GM12865 (cell line): Measurements from ENCODE around the gene IGSF23.
A peak's percentile ranks its signal among the peaks of the same experiment; 100 is the strongest.

ENCODE experiments used
- DNase-seq: peaks from one replicate; pipeline ENCODE4 v3.0.0; 2010; ENCODE audit warnings: low read depth
- H3K4me3 ChIP-seq: 2 replicates; pipeline ENCODE4 v1.5.1; 2011; ENCODE audit warnings: mild to moderate bottlenecking, low read depth, low read length, control low read depth
- CTCF ChIP-seq: IDR thresholded peaks from 2 replicates; pipeline ENCODE4 v1.5.1; 2011; ENCODE audit warnings: low read length, control low read depth, low read depth, inconsistent platforms; ENCODE audit not compliant: insufficient read depth; ENCODE audit errors: missing control alignments

IGSF23 gene

GRCh38 chr19:44577566-44577874, 35.8 kb upstream of the IGSF23 start:
- no peak for DNase-seq
- no peak for TF ChIP-seq CTCF
- no peak overlapping the region for H3K4me3 ChIP-seq

- no peak overlapping the region for H3K4me3 ChIP-seq
- DNase-seq, result no peak
- no peak for TF ChIP-seq CTCF
These were observed 33.5 kb upstream of the IGSF23 start for GRCh38 chr19:44579663-44580365.

GRCh38 chr19:44580366-44580895, 32.9 kb upstream of the IGSF23 start:
- no peak for DNase-seq
- no peak overlapping the region for H3K4me3 ChIP-seq
- no peak for TF ChIP-seq CTCF

GRCh38 chr19:44581288-44581687, 32.1 kb upstream of the IGSF23 start:
- TF ChIP-seq CTCF, result no peak
- DNase-seq, result no peak

GRCh38 chr19:44582581-44583265, 30.6 kb upstream of the IGSF23 start:
- TF ChIP-seq CTCF, result peak; percentile 39
- no peak overlapping the region for H3K4me3 ChIP-seq
- DNase-seq, result peak; percentile 5

More at GRCh38 chr19:44581288-44581687, 32.1 kb upstream of the IGSF23 start:
- H3K4me3 ChIP-seq, result no peak overlapping the region

- no peak for DNase-seq
- H3K4me3 ChIP-seq, result no peak overlapping the region
- no peak for TF ChIP-seq CTCF
These were observed 27.8 kb upstream of the IGSF23 start for GRCh38 chr19:44585371-44586133.
